HG03342 (cell line): ENCODE results near the gene SENP3.

Experiments
- ATAC-seq: cut with Tn5 transposase; IDR thresholded peaks from one replicate; pipeline ENCODE4 v1.9.1; 2021; ENCODE audit warnings: mild to moderate bottlenecking, moderate library complexity; ENCODE audit not compliant: unreplicated experiment

SENP3 gene

GRCh38 chr17:7575481-7575883 is 13.8 kb downstream of the SENP3 start:
- ATAC-seq: no peak

- no peak for ATAC-seq
Observed at GRCh38 chr17:7575959-7576358, 14.2 kb downstream of the SENP3 start.

GRCh38 chr17:7576432-7576937 is 14.8 kb downstream of the SENP3 start:
- ATAC-seq: no peak

GRCh38 chr17:7577327-7578199 is 15.8 kb downstream of the SENP3 start:
- no peak for ATAC-seq

GRCh38 chr17:7579001-7579833 is 17.5 kb downstream of the SENP3 start, which contains the start of gene CD68:
Gene CD68, plus strand, starts transcription at chr17:7579638. Its CDS starts 40 bp downstream, at chr17:7579678.
- ATAC-seq: peak; percentile 46

- no peak for ATAC-seq
Observed at GRCh38 chr17:7579834-7580603, 18.3 kb downstream of the SENP3 start.

- ATAC-seq: no peak
Observed at GRCh38 chr17:7580604-7581575, 19.2 kb downstream of the SENP3 start.

- ATAC-seq: no peak
Observed at GRCh38 chr17:7582396-7583252, 20.9 kb downstream of the SENP3 start.

GRCh38 chr17:7583253-7584109 is 21.8 kb downstream of the SENP3 start, which contains the start of gene MPDU1:
Gene MPDU1, plus strand, starts transcription at chr17:7583852. Its CDS starts 11 bp downstream, at chr17:7583863.
- ATAC-seq: peak; percentile 65

GRCh38 chr17:7586673-7587419 is 25.1 kb downstream of the SENP3 start:
- no peak for ATAC-seq

GRCh38 chr17:7587420-7588151 is 25.9 kb downstream of the SENP3 start:
- no peak for ATAC-seq

- no peak for ATAC-seq
Observed at GRCh38 chr17:7588553-7589203, 27.0 kb downstream of the SENP3 start.

GRCh38 chr17:7589204-7589868 is 27.6 kb downstream of the SENP3 start:
- ATAC-seq: no peak

GRCh38 chr17:7589891-7590691 is 28.4 kb downstream of the SENP3 start, which contains the start of gene SOX15:
Gene SOX15, minus strand, starts transcription at chr17:7590094. Its CDS starts 418 bp downstream, at chr17:7589676.
- ATAC-seq: no peak
